Skeletal muscle satellite cell (primary cell): Measurements from ENCODE around the gene TSPEAR.

Experiments used
- H3K27me3 ChIP-seq: 2 replicates; pipeline ENCODE4 v1.7.0; 2013; ENCODE audit warnings: low read length; ENCODE audit not compliant: control insufficient read depth, insufficient read depth
- H3K36me3 ChIP-seq: 2 replicates; pipeline ENCODE4 v1.7.0; 2013; ENCODE audit warnings: mild to moderate bottlenecking, control low read depth, low read length; ENCODE audit not compliant: insufficient read depth
- H3K4me1 ChIP-seq: 2 replicates; pipeline ENCODE4 v1.7.0; 2013; ENCODE audit warnings: low read length; ENCODE audit not compliant: control insufficient read depth, insufficient read depth
- H3K4me2 ChIP-seq: 2 replicates; pipeline ENCODE4 v1.7.0; 2013; ENCODE audit warnings: mild to moderate bottlenecking, low read length
- H3K4me3 ChIP-seq: 2 replicates; pipeline ENCODE4 v1.7.0; 2013; ENCODE audit warnings: low read length
- H3K9ac ChIP-seq: 2 replicates; pipeline ENCODE4 v1.7.0; 2013; ENCODE audit warnings: mild to moderate bottlenecking, low read depth, low read length, moderate library complexity
- H3K9me3 ChIP-seq: replicated peaks from 2 replicates; pipeline ENCODE4 v1.7.0; 2013; ENCODE audit warnings: mild to moderate bottlenecking, control low read depth, low read length

TSPEAR gene

DNA sequence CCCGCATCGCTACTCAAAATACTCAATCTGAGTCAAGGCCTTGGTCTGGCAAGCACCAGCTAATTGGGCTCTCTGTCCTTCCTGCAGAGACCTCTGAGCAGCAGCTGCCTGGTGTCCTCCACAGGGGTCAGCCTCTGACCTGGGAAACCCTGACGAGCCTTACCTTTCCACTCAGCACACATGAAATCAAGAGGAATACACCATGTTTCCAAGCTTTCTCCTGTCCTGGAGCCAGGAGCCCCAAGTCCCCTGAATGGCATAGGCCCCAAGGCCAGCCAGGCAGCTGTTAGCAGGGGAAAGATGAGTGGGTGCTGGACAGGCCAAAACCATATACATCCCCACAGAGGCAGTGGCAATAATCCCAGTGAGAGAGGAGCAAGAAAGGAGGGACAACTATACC, 27.2 kb upstream of the TSPEAR start:
- H3K36me3 ChIP-seq = no peaks in the 10 kb centered on the region
- H3K4me3 ChIP-seq = no peak overlapping the region
- no peak overlapping the region for H3K9ac ChIP-seq
- H3K4me2 ChIP-seq = no peak overlapping the region
- H3K4me1 ChIP-seq = no peaks in the 10 kb centered on the region
- H3K9me3 ChIP-seq = peaks cover 23% of the 10 kb centered on the region
- peaks cover 15% of the 10 kb centered on the region for H3K27me3 ChIP-seq

DNA sequence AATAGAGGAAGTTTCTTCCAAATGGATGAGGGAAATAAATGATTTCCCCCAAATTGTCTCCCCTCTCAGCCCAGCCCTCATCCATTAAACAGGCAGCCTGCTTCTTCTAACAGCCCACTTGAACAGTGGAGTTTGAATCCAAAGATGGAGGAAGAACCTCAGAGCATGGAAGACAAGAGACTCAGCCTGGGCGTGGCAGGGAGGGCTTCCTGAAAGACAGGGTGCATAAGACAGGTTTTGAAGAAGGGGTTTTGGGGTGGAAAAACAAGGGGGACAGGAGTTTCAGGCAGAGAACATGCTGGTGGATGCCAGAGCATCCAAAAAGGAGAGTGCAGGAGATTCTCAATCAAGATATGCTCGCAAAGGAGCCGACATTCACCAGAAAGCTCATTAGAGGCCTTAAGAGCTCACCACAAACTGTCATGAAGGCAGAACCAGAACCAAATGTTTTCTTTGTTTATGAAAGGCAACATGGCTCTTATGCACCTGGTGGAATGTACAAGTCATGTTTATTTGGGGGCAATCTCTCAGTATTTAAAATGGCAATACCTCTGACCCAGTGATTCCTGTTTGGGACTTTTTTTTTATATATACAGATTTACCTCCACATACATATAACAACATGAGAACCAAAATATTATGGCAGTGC, 26.5 kb upstream of the TSPEAR start:
- Histone ChIP-seq H3K9me3 (peaks cover 23% of the 10 kb centered on the region), H3K4me3 (no peak overlapping the region), H3K4me1 (no peaks in the 10 kb centered on the region), H3K36me3 (no peaks in the 10 kb centered on the region), H3K4me2 (no peak overlapping the region), H3K9ac (no peak overlapping the region), H3K27me3 (peaks cover 23% of the 10 kb centered on the region)

DNA sequence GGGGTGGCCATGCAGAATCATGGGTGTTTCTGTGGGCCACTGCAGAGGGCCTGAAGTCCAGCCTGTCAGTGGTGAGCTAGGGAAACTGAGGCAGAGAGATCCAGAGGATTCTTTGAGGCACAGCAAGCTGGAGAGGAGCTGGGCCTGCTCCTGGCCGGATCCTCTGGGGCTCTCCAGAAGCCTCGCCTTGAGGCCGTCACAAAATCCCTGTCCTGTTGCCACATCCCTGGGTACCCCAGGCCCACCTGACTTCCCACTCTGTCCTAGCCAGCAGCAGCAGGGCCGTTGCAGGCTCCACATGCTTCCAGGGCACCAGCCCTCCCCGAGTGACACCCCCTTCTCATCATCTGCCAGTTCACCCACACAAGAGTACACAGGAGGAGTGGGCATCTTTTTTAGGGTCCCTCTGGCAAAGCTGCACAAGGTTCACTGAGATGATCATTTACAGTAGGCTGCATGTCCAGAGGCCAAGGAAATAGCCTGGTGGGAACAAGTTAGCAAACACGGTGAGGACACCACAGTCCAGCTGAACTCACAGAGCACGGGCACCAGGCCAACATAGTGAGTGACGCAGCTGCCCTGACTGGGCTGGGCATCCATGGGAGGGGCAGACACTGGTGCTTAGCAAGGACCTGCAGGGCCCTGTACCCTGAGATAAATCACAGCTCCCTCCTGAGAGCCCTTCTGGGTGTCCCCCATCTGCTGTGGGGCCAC, 25.1 kb upstream of the TSPEAR start:
- Histone ChIP-seq H3K9ac (no peak overlapping the region), H3K36me3 (no peaks in the 10 kb centered on the region), H3K4me3 (no peak overlapping the region), H3K4me1 (no peaks in the 10 kb centered on the region), H3K4me2 (no peak overlapping the region), H3K9me3 (peaks cover 23% of the 10 kb centered on the region), H3K27me3 (peaks cover 36% of the 10 kb centered on the region)

DNA sequence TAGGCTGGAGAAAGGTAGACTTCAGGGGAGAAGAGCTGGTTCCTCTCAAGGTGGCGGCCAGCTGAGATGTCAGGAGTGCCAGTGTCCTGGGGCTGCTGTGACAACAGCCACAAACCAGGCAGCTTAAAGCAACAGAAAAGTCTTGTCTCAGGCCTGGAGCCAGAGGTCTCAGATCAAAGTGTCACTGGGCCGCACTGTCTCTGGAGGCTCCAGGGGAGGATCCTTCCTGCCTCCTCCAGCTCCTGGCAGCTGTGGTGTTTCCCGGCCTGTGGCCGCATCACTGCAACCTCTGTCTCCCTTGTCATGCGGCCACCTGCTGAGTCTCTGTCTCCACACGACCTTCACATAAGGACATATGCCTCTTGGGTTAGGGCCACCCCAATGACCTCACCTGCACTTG, 24.4 kb upstream of the TSPEAR start:
- H3K9me3 ChIP-seq = peaks cover 23% of the 10 kb centered on the region
- no peak overlapping the region for H3K9ac ChIP-seq
- peaks cover 40% of the 10 kb centered on the region for H3K27me3 ChIP-seq
- no peaks in the 10 kb centered on the region for H3K4me1 ChIP-seq
- no peak overlapping the region for H3K4me3 ChIP-seq
- no peaks in the 10 kb centered on the region for H3K36me3 ChIP-seq
- H3K4me2 ChIP-seq = no peak overlapping the region

DNA sequence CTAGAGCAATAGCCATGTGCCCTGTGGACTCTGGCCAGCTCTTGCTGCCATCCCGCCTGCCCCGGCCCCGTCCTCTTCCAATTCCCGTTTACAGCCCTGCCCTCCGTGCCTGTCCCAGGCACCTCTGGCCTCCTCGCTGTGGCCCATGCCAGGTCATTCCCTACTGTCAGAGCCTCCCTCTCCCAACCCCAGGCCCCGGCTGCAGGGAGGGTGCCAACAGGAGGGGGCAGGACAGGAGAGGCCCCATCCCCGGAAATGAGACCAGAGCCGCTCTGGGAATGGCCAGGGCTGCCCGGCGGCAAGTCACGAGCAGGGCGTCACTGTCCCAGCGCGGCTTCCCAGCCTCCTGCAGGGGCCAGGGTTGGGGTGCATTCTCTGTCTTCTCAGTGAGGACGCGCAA, 23.5 kb upstream of the TSPEAR start:
- H3K36me3 ChIP-seq = no peaks in the 10 kb centered on the region
- H3K4me3 ChIP-seq = no peak overlapping the region
- no peak overlapping the region for H3K9ac ChIP-seq
- no peaks in the 10 kb centered on the region for H3K4me1 ChIP-seq
- H3K4me2 ChIP-seq = no peak overlapping the region
- H3K27me3 ChIP-seq = peaks cover 45% of the 10 kb centered on the region
- peaks cover 21% of the 10 kb centered on the region for H3K9me3 ChIP-seq

DNA sequence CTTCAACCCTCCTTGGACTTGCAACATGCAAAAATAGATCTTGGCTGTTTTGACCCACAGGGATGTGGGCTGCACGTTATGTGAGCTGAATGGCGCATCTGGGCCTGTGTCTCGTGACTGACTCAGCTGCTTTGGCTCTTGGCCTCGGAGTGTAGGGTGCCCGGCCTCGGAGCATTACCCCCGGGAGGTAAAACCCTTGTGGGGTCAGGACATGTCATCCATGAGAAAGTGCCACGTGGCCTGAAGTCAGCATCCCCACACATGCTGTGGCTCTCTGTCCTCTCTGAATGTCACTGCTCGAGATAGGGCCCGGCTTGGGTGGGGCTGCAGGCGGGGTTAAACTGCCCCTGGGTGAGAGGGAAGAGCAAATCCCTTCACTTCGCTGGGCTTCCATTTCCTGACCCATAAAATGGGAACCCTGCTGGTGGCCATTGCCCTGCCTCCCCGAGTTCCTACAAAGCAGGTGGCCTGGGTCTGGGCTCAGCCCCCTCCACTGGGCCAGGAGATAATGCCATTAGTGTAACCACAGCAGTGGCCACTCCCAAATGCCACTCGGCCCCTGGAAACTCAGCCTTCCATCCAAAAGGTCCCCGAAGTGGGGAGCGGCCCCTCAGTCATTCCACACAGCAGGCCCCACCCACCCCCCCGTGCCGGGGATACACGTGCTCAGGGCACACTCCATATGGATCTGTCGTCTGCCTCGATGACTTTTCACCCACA, 22.8 kb upstream of the TSPEAR start:
- peaks cover 42% of the 10 kb centered on the region for H3K27me3 ChIP-seq
- H3K36me3 ChIP-seq = no peaks in the 10 kb centered on the region
- H3K9me3 ChIP-seq = peaks cover 16% of the 10 kb centered on the region

DNA sequence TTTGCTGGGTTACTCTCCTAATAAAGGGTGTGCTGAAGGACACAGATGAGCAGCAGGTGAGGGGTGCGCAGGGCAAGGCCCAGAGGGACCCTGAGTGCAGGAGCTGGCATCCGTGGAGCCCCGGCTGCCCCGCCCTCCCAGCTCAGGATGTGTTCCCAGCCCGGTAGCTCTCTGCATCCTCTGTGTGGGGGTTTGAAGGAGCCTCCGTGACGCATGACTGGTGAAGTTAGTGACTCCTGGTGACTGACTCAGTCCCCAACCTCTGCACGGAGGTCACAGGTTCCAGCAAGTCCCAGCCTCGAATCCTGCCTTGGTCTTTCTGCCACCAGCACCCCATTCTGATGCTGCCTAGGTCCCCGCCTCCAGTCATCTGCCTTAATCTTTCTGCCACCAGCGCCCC, 21.6 kb upstream of the TSPEAR start:
- Histone ChIP-seq H3K4me1 (no peaks in the 10 kb centered on the region), H3K4me3 (no peak overlapping the region), H3K36me3 (no peaks in the 10 kb centered on the region), H3K4me2 (no peak overlapping the region), H3K9ac (no peak overlapping the region), H3K9me3 (peaks cover 7% of the 10 kb centered on the region), H3K27me3 (peaks cover 42% of the 10 kb centered on the region)

More for the DNA sequence above, 22.8 kb upstream of the TSPEAR start:
- H3K4me2 ChIP-seq = no peak overlapping the region
- H3K4me3 ChIP-seq = no peak overlapping the region
- H3K4me1 ChIP-seq = no peaks in the 10 kb centered on the region
- H3K9ac ChIP-seq = no peak overlapping the region

DNA sequence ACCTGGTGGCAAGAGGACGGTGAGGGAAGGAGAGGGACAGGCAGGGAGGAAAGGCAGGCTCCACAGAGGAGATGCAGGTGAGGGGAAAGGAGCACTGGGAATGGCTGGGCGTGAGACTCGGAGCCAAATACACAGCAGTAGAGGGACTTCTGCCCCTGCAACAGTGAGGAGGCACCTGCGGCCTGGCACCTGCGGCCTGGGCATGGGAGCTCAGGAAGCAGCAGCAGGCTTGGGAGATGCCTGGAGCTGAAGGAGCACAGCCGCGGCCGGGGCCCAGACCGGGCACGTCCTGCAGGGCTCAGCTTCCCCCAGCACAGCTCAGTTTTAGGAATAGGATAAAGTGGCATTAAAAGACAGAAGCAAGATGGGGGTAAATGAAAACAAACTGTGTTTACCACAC, 20.9 kb upstream of the TSPEAR start:
- no peak overlapping the region for H3K4me3 ChIP-seq
- H3K27me3 ChIP-seq = peaks cover 42% of the 10 kb centered on the region
- H3K36me3 ChIP-seq = no peaks in the 10 kb centered on the region
- peaks cover under 1% of the 10 kb centered on the region for H3K9me3 ChIP-seq
- H3K9ac ChIP-seq = no peak overlapping the region
- H3K4me2 ChIP-seq = no peak overlapping the region
- H3K4me1 ChIP-seq = no peaks in the 10 kb centered on the region

DNA sequence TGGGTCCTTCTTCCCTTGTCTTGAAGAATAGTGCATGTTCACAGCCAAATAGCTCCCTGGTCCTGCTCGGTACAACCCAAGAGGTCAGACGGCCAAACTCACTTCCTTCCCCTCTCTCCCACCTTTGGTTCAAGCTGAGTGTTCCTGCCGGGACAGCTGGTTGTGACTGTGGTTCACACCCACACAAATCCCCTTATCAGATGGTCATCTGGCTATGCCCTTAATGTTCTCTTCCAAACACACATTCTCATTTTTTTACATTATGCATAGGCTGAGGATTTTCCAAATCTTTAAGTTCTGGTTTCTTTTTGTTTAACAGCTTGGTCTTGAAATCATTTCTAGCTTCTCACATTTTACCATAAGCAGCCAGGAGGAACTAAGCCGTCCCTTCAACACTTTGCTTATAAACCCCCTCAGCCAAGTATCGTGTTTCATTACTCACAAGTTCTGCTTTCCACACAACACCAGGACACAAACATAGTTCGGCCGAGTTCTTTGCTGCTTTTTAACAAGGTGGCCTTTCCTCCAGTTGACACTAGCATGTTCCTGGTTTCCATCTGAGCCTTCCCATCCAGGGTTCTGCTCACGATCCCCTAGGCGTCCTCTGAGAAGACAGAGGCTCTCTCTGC, 19.7 kb upstream of the TSPEAR start:
- no peaks in the 10 kb centered on the region for H3K9me3 ChIP-seq
- no peak overlapping the region for H3K4me3 ChIP-seq
- H3K27me3 ChIP-seq = peaks cover 48% of the 10 kb centered on the region
- no peak overlapping the region for H3K4me2 ChIP-seq
- H3K9ac ChIP-seq = no peak overlapping the region
- H3K4me1 ChIP-seq = no peaks in the 10 kb centered on the region
- H3K36me3 ChIP-seq = no peaks in the 10 kb centered on the region

DNA sequence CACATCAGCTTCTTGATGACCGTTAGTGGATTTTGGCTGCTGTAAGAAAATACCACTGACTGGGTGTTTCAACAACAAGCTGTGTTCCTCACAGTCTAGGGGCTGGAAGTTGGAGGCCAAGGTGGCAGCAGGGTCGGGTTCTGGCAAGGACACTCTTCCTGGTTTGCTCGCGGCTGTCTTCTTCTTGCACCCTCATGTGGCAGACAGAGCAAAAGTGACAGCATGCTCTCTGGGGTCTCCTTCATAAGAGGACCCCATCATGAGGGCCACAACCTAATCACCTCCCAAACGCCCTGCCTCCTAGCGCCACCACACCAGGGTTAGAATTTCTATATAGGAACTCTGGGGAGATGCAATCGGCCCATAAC, 18.6 kb upstream of the TSPEAR start:
- Histone ChIP-seq H3K4me3 (no peak overlapping the region), H3K27me3 (peaks cover 56% of the 10 kb centered on the region)

DNA sequence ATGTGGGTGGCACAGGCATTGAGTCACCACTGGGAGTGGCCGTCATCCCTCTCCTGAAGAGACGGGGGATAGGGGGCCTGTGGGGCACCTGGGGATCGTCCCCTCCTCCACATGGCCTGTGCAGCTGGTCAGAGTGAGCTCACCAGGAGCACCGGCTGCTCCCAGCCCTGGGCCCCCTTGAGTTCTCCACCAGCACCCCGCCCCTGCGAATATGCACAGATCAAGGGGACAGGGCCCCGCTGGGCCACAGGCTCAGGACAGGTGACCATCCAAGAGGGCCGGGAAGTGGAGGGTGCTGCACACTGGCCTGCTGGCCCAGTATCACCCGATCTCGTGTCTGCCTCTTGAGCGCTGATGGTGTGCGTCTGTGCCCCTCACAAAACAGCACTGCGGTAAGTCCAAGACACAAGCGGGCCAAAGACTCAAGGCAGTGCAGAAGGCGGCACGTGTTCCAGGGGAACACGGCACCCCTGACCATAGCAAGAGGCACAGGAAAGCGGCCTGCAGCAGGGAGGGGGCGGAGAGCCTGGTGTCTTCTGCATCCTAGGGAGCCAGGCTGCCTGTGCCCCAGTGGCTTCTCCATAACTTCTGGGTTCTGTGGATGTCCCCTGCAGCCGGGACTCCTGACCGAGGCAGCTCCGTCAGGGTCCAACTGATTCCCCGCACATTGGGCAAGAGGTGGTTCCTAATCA, 18.1 kb upstream of the TSPEAR start:
- Histone ChIP-seq H3K4me2 (no peak overlapping the region), H3K9ac (no peak overlapping the region), H3K9me3 (no peaks in the 10 kb centered on the region), H3K27me3 (peaks cover 57% of the 10 kb centered on the region), H3K4me1 (no peaks in the 10 kb centered on the region), H3K4me3 (no peak overlapping the region), H3K36me3 (no peaks in the 10 kb centered on the region)

More for the DNA sequence above, 18.6 kb upstream of the TSPEAR start:
- no peaks in the 10 kb centered on the region for H3K36me3 ChIP-seq
- no peak overlapping the region for H3K9ac ChIP-seq
- H3K4me1 ChIP-seq = no peaks in the 10 kb centered on the region
- H3K9me3 ChIP-seq = no peaks in the 10 kb centered on the region
- no peak overlapping the region for H3K4me2 ChIP-seq
